OCI-LY7 (cell line): ENCODE measurements around the gene B3GNT2.

Source experiments
- CTCF ChIP-seq: fragments of 200-600 bp; sonication (generic); conservative IDR thresholded peaks from 2 replicates; pipeline ENCODE4 v1.5.1; 2014; ENCODE audit warnings: mild to moderate bottlenecking, antibody characterized with exemption, low read length, moderate library complexity, mixed read lengths
- EZH2phosphoT487 ChIP-seq: fragments of 200-600 bp; sonication (generic); IDR thresholded peaks from 2 replicates; pipeline ENCODE4 v1.6.1; 2018; ENCODE audit warnings: low read depth, borderline replicate concordance, mild to moderate bottlenecking, mixed run types, antibody characterized with exemption, low read length, moderate library complexity, mixed read lengths

GRCh38 chr2:62197925-62198633, 2.2 kb downstream of the B3GNT2 start:
- TF ChIP-seq CTCF: no peak
- no peak for TF ChIP-seq EZH2phosphoT487
